Fibroblast of the aortic adventitia (primary cell): ENCODE results near the gene HKDC1. TPM values are rescaled to one million over a fixed set of nuclear protein-coding genes. Genes with fewer than 3 reads are reported as not detected.
"Not testable (repeated sequence)": the region's sequence is repeated elsewhere in the genome, so short reads cannot be mapped to it uniquely, and the experiment has no call there.

Experiments
- DNase-seq: peaks from one replicate; pipeline ENCODE4 v3.0.0-alpha.2; 2010; ENCODE audit warnings: low read depth
- H3K4me3 ChIP-seq: 2 replicates; pipeline ENCODE4 v1.5.1; 2011; ENCODE audit warnings: low read depth, mild to moderate bottlenecking, control low read depth, low read length, moderate library complexity
- CTCF ChIP-seq: IDR thresholded peaks from 2 replicates; pipeline ENCODE4 v1.5.1; 2011; ENCODE audit warnings: mild to moderate bottlenecking, low read length, control low read depth, inconsistent platforms; ENCODE audit not compliant: insufficient read depth
- total RNA-seq: library from RNA; depleted of rRNA; stranded (reverse); fragments of >200 nt; gene quantifications from 2 replicates; pipeline ENCODE4 v1.2.3, GENCODE V29; 2012; ENCODE audit warnings: low replicate concordance

Gene HKDC1, protein sequence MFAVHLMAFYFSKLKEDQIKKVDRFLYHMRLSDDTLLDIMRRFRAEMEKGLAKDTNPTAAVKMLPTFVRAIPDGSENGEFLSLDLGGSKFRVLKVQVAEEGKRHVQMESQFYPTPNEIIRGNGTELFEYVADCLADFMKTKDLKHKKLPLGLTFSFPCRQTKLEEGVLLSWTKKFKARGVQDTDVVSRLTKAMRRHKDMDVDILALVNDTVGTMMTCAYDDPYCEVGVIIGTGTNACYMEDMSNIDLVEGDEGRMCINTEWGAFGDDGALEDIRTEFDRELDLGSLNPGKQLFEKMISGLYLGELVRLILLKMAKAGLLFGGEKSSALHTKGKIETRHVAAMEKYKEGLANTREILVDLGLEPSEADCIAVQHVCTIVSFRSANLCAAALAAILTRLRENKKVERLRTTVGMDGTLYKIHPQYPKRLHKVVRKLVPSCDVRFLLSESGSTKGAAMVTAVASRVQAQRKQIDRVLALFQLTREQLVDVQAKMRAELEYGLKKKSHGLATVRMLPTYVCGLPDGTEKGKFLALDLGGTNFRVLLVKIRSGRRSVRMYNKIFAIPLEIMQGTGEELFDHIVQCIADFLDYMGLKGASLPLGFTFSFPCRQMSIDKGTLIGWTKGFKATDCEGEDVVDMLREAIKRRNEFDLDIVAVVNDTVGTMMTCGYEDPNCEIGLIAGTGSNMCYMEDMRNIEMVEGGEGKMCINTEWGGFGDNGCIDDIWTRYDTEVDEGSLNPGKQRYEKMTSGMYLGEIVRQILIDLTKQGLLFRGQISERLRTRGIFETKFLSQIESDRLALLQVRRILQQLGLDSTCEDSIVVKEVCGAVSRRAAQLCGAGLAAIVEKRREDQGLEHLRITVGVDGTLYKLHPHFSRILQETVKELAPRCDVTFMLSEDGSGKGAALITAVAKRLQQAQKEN
- total RNA-seq = 0.09 and 0.16 TPM in 2 replicates

DNA sequence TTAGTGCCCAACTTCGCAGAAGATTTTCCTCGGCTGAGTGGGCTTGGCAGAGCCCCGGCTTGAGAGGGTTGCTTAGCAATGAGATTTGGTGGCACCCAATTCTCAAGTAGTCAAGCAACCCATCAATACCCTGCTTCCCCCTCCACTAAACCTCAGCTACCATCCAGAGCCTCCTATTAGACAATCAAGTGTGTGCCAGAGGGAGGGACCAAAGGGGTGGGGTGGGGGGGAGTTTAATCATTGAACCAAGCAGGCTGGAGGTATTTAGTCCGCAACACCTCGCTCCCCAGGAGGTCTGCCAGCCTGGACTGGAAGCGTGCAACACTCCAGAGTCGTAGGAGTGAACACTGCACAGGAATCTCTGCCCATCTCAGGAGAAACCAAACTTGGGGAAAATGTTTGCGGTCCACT lies at the start of gene HKDC1:
TSS of gene HKDC1 (plus strand) at position 292 of the 411 bp plus-strand sequence. CDS start at position 396, 104 bp downstream.
- no peak within 1 kb of the TSS for H3K4me3 ChIP-seq
- TF ChIP-seq CTCF = no peak
- DNase-seq = no peak

- no peak for DNase-seq
- no peak overlapping the region for H3K4me3 ChIP-seq
- TF ChIP-seq CTCF = no peak
Observed at GRCh38 chr10:69172241-69172982, 47.7 kb upstream of the HKDC1 start.

DNA sequence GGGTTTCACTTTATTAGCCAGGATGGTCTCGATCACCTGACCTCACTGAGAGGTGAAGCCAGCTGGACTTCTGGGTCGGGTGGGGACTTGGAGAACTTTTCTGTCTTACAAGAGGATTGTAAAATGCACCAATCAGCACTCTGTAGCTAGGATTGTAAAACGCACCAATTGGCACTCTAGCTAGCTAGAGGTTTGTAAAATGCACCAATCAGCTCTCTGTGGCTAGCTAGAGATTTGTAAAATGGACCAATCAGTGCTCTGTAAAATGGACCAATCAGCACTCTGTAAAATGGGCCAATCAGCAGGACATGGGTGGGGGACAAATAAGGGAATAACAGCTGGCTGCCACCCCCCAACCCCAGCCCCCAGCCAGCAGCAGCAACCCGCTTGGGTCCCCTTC lies 44.8 kb upstream of the HKDC1 start:
- H3K4me3 ChIP-seq, DNase-seq: not testable (repeated sequence)

GRCh38 chr10:69176823-69177222 lies 43.3 kb upstream of the HKDC1 start:
- no peak for DNase-seq
- TF ChIP-seq CTCF = no peak
- no peak overlapping the region for H3K4me3 ChIP-seq

DNA sequence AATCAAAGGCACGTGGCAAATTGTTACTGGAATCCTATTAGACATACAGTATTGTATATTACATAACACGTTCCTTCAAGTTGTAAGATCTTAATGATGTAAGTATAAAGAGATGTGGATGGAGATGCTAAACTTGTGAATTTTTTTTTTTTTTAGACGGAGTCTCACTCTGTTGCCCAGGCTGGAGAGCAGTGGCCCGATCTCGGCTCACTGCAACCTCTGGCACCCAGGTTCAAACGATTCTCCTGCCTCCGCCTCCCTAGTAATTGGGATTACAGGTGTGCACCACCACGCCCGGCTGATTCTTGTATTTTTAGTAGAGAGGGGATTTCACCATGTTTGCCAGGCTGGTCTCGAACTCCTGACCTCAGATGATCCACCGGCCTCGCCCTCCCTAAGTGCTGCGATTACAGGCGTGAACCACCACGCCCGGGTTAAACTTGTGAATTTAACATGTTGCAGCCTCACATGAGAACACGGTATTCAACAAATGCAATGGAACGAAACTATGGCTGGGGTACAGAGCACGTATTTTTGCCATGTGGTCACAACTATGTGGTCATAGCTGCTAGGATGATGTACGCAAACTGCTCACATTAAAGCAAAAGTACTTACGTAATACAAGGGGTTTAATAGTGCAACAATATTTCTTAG lies 40.9 kb upstream of the HKDC1 start:
- DNase-seq = no peak
- no peak for TF ChIP-seq CTCF
- peak overlapping the region; percentile 100 for H3K4me3 ChIP-seq

DNA sequence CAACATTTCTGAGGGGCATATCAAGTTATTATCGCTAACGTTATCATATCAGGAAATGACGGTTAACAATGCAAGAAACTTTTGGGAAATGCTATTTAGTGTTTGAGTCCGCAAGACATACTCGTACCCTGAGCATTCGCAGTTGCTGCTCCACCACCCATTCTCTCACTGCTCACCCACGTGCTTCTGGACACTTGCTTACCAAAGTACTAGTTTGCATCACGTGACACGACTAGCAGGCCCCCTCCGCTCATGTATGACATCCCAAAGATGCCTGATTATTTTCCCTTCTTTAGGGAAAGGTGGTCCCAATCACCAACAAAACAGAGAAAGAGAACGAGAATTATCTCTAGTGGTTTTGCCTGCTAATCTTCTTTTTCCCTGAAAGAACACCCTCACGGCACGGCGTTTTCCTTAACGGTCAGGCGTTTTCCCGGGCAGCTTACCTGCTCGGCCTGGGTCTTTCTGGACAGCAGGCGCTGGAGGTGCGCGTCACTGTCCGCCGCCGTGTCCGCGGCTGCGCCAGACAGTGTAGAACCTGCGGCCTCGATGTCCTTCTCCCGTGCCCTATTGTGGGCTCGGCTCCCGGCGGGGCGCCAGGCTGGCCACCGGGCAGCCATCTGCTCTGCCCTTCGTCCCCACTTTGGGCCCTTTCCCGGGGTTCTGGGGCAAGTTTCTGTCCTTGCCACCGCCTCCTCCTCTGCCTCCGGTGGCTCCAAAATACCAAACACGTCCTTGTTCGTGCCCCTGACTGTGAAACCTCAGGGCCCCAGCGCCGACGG lies 40.2 kb upstream of the HKDC1 start, which contains the start of gene SUPV3L1:
TSS of gene SUPV3L1 (plus strand) at position 492 of the 782 bp plus-strand sequence. CDS start at position 550, 58 bp downstream.
- no peak for TF ChIP-seq CTCF
- peak; percentile 99 for DNase-seq
- peak within 1 kb of the TSS; percentile 100 for H3K4me3 ChIP-seq
